HG03469 (cell line): Measurements from ENCODE around the gene ZCCHC24.
"Not testable (repeated sequence)": the region's sequence is repeated elsewhere in the genome, so short reads cannot be mapped to it uniquely, and the experiment has no call there.

Experiments used
- ATAC-seq: cut with Tn5 transposase; IDR thresholded peaks from one replicate; pipeline ENCODE4 v1.9.1; 2021; ENCODE audit warnings: mild to moderate bottlenecking, moderate library complexity, moderate number of reproducible peaks; ENCODE audit not compliant: unreplicated experiment

ZCCHC24 gene

DNA sequence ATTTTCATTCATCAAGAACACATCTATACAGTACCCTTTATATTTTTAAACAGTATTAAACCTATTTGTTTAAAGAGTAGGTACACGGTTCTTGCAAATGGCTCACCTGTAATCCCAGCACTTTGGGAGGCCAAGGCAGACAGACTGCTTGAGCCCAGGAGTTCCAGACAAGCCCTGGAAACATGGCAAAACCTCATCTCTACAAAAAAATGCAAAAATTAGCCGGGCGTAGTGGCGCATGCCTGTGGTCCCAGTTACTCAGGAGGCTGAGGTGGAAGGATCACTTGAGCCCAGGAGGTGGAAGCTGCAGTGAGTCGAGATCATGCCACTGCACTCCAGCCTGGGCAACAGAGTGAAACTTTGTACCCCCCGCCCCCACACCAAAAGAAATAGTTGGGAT, 1.8 kb upstream of the ZCCHC24 start:
- ATAC-seq: not testable (repeated sequence)

DNA sequence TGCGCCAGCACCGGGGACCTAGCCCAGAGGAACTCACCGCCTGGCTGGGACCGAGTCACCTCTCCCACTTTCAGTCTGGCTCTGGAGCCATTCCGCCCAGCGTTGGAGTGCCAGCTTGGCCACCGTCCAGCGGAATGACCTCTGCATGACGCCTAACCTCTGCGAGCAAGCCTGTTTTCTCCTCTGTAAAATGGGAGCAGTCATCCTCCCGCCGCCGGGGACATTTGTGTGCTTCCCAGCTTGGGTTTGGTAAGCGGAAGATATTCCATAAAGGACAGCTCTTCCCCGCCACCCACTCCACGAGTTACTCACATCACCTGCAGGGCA, 1.3 kb upstream of the ZCCHC24 start:
- no peak for ATAC-seq

DNA sequence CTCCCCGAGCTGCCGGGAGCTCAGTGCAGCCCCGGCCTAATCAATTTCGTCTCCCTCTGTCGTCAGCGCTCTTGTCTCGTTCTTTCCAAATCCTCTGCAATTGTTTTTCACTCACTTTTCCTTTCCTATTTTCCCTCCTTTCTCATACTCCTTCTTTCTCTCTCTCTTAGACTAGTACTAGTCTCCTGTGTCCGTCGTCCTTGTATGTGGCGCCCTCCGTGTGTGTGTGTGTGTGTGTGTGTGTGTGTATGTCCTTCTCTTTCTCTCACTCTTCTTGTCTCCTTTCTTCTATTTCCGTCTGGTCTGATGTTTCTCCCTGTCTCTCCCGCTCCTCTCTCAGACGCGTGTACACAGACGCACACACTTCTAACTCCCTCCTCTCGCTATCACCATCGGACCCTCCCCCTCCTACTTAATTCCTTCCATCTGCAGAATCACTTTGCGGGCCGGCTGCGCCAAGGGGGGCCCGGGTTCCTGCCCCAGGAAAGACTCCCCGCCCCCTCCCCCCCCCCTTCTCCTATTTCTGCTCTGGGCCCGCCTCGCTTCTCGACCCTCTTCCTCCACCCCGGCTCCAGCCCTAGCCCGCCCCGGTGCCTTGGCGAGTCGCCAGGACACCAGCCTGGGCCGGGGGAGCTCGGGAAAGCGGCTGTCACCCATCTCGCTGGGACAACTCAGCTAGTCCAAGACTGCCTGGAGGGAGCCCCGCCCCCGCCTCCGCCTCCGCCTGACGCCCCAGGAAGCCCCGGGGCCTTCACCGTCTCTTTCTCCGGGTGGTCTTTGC, 743 bp upstream of the ZCCHC24 start:
- no peak for ATAC-seq

DNA sequence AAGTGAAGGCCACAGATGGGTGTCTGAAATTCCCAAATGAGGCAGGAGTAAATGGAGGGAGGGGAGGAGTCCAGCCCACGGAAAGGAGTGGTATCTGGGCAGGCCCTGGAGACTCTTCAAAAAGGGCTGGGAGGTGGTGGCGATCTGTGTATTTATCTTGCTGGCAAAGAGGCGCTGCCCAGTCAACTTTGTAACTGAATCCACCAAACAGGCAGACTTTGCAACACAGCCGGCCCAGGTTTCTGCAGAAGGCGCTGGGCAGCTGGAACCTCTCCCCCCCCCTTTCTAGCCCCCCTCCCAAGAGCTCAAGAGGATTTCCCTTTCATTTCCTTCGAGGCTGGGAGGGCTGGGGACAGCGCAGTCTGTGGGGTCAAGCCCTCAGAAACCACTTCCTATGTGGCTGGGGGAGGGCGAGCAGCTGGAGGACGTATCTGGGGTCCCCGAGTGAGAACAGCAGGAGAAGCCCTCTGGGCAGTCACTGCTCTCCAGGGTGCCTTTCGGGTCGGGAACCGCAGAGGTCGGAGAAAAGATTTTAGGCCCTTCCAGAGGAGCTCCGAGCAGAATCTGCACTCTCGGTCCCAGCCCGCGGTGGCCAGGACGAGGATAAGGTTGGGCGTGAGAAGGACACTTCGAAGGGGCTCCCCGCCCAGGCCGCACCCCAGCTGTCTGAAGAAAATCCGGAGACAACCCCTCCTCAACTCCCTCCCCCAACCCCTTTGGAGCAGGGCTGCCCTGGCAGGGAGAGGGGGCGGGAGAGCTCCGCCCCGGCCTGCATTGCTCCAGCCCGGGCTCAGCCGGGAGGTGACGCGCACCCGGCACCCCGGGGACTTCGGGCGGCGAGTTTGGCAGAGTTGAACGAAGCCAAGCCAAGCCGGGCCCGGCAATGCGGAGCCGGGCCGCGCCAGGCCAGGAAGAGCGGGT, 965 bp downstream of the ZCCHC24 start:
- ATAC-seq: peak; percentile 7

DNA sequence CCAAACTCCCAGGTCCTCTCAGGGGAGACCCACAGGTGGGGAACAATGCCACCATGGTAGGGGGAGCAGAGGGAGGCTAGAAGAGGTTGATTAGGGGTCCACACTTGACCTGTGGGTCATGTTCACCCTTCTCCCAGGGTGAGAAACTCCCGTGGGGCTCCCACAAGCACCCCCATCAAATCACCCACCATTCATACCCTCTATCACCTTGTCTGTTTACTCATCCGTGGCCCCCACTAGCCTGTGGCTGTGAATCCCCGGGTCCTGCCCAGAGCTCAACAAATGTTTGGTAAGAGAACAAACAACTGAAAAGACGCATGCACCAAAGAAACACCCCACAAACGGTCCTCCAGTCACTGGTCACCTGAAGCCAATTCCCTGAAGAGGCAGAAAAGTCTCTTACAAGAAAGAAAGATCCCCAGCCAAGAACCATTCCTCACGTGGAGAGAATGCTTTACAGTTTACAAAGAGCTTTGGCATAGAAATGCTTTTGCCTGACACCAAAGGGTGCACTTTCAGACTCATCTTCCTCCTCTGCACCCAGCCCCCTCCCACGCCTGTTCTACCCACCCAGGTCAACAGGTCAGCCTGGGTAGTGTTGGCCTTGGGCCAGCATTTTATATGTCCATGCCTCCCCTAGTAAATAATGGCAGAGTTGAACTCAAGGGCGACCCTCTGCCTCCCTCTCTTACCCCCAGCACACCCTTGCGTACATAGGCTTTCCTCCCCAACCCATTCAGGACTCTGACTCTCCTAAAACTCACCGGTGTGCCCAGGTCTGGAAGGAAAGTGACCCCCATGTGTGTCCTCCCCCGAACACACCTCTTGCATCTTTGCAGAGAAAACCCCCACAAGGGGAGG, 1.9 kb downstream of the ZCCHC24 start:
- no peak for ATAC-seq

DNA sequence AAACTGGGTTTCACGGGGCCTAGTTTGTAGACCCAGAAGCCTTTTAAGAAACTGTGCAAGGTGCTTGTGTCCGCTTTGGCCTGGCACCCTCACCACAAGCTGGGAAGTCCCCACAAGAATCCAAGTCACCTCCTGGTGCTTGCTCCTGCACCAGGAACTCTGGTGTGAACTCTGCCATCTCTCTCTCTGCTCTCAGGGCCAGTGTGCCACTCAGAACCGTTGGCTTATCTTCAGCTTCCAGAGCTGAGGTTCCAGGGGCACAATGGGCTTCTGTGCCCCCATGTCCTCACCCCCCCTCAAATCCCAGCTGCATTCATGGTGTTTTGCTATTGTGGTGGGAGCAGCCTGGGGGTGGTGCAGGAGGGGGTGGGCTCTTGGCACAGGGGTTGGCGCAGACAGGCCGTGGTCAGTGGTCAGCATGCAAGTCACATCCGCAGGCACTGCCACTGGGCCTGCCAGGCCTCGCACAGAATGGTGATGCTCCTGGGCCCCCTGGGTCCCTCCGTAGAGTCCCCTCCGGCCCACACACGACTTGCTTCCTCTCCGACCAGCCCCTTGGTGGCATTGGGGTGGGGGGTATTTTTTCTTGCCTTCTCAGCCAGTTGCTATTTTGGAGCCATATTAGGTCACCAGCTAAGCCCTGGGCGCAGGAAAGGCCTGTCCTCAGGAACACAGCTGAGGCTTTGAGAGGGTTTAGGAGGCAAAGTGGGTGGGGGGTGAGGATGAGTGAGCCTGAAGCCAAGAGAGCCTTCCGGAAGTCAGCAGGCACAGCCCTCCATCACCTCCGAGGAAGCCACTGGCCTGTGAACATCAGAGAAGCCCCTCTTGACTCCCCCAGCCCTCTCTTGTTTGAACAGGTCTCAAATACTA, 3.0 kb downstream of the ZCCHC24 start:
- no peak for ATAC-seq

DNA sequence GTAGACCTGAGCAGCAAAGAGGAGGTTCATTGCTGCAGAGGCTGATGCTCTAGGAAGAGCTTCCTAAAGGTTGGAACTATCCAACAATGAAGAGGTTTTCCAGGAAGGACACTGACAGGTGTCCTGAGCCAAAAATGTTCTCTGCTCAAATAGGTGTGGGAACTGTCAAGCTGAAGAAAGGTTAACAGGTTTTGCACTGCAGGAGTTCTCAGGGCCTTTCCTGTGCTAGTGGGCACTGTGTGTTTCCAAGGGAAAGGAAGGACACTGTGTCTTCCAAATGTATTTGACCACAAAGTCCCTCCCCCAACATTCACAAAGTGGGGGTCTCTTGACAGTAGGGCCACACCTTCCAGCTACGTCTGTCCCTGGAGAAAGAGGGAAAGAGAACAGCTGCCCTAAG, 4.0 kb downstream of the ZCCHC24 start:
- no peak for ATAC-seq

DNA sequence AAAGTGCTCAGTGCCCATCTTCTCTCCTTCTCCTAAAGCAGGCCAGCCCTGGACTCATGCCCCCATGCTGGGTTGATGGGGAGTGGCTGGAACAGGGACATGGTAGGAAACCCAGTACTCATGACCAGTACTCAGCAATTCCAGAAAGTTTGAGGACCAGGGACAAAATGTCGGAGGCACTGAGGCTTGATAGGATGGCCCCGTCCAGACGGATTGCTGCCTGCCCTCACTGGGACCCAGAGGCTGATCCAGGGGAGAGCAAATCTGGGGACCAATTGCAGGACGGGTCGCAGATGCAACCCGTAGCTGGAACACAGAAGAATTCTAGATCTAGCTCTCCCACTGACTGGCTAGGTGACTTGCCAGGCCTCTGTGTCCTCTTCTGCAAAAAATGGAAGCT, 5.1 kb downstream of the ZCCHC24 start:
- ATAC-seq: no peak

DNA sequence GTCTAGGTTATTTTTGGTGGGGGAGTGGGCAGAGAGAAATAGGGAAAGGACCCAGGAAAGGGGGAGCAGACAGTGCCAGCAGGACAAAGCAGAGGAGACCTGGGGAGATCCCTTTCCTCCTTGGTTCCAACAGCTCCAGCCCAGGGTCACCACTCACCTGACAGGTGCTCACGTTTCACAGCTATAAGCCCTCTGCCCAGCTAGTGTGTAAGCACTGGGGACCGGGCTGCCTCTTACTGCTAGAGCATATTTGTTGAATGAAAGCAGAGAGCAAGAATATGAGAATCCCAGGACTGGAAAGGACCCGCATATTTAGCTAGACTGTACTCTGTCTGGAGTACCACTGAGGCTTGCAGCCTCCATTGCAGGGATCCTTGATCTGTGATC, 6.7 kb downstream of the ZCCHC24 start:
- no peak for ATAC-seq

DNA sequence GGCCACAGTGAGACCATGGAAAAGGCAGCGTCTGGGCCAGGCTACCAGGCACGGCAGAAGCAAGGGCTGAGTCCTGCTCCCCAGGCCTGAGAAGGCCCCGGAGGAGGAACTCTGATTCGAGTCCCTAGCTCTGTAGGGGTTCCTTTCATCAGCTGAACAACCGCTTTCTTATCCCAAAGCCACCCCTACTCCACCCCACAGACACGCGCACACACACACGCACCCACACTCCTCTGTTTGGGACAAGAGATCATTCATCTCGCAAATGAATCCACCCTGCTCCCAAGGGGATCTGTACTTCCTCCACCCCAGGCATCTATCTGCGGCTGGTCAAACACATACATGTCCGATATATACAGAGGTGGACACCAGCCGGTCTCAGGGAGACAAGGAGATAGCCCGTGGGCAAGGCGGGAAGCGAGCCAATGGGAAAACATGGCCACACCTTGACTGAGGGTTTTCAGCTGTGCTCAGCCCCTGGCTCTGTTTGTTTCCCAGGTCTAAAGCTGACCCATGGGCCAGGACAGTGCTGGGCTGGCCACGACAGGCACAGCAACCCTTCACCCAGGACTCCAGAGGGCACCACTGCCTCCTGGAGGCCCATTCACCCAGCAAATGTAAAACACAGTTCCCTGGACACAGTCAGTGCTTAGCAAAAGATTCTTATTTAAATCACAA, 7.3 kb downstream of the ZCCHC24 start:
- no peak for ATAC-seq

DNA sequence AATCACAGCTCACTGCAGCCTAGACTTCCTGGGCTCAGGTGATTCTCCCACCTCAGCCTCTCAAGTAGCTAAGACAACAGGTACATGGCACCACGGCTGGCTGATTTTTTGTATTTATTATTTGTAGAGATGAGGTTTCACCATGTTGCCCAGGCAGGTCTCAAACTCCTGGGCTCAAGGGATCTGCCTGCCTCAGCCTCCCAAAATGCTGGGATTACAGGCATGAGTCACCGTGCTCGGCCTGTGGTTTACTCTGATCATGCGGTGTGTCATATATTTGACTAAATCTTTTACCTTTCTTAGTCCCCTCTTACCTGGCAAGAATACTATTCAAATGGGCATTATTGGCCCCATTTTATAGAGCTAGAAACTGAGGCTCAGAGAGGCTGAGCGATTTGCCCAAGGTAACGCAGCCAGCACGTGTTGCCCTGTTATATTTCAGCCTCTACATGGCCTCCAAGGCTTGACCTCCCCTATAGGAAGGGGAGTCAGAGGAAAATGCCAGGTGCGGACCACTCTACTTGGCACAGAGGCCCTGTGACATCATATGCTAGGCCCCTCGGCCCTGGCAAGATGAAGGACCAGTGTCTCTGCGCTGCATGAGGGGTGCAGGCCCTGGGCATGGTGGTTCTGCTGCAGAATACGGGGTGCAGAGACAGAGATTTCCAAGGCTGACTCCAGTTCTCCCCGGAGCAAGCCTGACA, 8.2 kb downstream of the ZCCHC24 start:
- no peak for ATAC-seq

DNA sequence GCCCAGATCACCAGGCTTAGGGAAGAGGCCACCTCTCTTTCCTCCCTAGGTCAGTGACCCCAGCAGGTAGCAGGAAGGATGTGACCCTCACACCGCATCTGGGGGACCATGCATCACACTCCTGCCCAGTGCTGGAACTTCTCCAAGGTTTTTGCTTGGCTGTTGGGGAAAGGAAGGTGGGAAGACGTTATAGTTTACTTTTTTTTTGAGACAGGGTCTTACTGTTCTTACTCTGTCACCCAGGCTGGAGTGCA, 8.6 kb downstream of the ZCCHC24 start:
- ATAC-seq: no peak

DNA sequence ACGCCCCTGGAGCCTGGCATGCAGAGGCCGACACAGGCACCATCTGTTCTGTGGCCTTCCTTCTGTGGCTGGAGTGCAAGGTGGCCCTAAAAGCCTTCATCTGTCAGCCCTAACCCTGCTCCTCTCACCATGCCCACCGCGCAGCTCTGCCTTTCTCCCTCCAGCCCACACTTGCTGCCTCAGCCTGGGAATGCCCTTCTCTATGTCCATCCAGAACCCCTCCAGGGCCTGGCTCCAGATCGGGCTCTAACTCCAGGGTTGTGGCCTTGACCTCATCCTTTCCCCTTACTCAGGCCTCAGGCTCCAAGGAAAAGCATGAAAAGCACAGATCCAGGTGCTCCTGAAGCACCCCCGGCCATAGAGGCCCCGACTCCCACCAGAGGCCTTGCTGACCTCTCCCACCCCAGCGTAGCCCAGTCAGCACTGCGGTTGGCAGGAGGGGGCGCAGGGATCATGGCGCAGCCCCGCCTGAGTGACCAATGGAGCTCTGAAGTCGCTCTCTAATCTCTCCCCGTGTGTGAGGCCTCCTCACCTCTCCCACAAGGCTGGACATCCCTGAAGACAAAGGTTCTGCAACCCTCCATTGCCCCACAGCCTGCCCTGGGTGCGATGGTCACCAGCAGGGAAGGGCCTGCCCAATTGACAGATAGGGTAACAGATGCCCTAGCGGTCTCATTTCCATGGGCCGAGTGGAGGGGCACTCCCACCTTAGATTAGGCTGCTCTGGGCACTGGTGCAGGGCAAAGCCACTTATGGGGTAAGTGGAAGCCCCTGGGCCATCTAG, 9.2 kb downstream of the ZCCHC24 start:
- no peak for ATAC-seq

DNA sequence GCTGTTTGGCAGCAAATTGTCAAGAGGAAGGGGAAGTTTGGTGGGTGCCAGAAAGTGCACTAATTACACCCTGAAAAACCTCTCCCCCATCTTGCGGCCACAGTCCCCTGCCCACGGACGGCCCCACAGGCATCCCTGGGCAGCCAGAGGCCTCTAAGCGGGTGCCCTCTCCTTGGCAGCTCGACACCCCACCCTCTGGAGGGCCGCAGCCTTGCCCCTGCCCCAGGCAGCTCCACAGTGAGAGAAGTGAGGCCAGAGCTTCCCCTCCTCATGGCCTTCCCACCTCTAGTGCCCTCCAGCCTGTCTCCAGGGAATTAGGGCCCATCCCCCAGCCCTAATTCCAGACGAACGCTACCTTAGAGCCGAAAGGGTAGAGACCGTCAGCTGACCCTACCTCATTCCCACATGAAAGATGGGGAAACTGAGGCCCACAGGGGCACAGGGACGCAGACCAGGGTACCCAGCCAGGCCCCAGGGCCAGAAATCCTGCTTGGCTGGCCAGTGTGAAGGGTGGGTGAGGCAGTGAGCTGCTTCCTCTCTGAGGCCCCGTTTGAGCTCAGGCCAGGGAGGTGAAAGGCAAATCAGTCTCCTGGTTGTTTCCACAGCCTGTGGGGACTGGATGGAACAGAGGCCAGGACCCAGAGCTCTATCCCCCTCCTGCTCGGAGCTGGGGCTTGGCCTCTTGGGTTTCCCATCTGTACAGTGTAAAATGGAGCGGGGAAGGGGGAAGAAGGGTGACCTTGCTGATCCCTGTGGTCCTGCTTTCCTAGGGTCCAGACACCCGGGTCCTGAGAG, 10.0 kb downstream of the ZCCHC24 start:
- no peak for ATAC-seq

DNA sequence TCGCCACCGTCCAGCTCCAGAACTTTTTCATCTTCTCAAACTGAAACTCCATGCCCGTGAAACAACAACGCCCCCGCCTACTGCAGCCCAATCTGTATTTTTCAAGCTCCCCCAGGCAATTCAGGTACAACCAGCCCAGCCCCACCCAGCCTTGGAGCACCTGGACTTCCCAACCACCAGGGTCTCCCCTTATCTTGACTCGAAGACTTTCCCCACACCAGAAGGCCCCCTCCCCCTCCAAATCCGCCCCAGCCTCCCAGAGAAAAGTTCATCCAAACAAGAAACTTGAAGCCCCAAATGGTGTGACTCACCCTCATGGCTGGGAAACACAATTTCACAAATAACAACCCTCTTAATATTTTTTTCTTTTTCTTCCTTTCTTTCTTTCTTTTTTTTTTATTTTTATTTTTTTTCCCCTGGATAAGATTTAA, 10.6 kb downstream of the ZCCHC24 start:
- no peak for ATAC-seq

DNA sequence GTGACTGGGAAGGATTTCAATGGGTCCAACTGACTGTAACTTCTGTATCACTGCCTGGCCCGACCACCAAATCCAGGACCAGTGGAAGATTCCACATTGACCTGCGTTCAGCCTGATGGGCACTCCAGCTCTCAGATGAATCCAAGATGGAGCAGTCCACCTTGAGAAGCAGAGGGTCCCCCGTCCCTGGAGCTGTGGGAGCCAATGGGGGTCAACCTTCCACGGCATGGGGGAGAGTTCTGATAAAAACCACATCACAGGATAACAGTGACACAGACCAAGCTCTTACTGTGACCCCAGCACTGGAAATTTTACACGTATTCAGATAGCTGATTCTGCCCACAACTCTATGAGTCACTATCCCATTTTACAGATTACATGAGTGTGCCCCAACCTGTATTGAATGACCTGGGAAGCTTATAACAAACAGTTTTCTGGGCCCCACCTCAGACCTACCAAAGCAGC, 11.2 kb downstream of the ZCCHC24 start:
- ATAC-seq: no peak

DNA sequence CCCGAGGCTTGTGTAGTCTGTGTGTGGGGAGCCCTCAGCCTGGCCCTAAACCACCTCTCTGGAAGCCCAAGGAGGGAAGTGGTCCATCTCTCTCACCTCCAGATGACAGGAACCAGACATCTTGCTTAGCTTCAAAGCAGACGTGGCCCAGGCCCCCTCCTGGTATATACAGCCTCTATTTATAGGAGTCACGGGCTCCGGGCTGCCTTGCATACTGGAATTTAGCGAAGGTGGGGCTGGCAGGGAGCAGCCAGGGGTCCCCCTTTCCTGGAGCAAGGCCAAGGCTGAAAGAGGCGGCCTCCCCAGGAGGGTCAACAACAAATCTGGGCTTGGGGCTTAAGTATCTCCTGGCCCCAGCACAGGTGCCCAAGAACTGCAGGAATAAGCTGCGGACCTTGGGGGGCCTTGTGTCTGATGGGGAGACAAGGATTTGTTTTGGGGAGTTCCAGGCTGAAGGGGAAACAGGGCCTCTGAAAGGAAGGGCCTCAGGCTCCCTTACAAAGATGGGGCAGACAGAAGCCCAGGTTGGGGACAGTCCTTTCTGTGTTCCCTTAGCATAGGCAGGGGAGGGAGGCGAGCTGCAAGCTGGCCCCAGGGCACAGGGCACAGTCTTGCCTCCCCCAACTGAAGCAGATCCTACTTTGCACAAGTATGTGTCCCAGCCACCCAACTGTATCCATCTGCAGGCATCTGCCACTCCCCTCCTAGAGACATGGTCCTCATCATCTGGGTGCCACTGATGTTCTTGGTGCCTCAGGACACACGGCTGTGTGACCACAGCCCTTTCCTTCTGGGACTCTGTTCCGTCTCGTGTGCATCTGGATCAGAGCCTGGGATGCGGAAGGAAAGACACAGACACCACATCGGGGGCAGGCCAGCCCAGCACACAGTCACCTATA, 11.9 kb downstream of the ZCCHC24 start:
- ATAC-seq: no peak
